SIG-M5 (cell line): ENCODE results near the gene CACYBP.

Experiments used
- DNase-seq: peaks from one replicate; lab custom pipeline; 2025; lab: John Stamatoyannopoulos, UW

CACYBP gene, protein sequence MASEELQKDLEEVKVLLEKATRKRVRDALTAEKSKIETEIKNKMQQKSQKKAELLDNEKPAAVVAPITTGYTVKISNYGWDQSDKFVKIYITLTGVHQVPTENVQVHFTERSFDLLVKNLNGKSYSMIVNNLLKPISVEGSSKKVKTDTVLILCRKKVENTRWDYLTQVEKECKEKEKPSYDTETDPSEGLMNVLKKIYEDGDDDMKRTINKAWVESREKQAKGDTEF

GRCh38 chr1:174999936-175000696, at the start of gene CACYBP:
TSS of gene CACYBP (plus strand) at chr1:174999947. CDS start at chr1:175000181, 234 bp downstream.
- DNase-seq, result no peak

GRCh38 chr1:174953285-174954072, 46.3 kb upstream of the CACYBP start:
- DNase-seq, result no peak

- DNase-seq, result no peak
Measured at GRCh38 chr1:174954073-174954460, 45.7 kb upstream of the CACYBP start.

DNA sequence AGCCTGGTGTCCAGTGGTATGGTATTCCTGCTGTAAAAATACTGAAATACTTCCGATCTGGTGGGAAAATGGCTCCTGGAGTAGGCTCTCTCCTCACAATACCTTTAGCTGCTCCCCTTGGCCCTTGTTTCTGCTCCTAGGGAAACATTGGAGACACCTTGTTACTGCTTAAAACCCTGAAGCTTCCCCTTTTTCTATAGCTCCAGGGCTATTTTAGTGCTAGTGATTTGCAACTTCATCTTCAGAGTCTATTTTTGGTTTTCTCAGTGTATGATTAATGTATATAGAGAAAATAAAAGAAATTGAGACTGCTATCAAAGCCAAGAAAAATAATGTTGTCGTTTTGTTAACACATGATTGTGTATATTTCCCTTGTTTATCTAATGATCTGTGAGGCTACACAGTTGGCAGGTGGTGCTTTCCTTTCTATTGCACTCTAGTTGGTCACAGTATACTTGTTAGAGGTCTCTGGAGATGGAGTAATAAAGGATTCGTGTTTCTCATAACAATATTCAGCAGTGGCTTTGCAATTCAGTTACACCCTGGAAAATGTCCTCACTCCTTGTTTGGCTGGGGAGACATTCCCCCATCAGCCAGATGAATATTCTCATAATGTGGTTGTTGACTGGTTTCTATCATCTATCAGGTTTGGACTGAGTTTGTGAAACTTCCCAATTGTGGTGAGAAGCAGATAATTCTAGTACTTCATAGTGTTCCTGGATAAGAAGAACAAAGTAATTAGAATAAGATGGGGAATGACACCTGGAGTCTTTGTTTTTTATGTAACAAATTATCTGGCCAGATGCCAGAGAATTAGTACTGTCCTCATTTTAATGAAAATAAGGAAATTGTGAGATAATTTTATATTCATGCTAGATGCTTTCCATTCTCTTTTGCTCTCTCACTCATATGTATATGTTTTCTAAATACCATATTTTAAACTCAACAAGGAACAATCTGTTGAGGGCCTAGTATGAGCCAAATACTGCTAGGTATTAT, 44.8 kb upstream of the CACYBP start:
- no peak for DNase-seq

DNA sequence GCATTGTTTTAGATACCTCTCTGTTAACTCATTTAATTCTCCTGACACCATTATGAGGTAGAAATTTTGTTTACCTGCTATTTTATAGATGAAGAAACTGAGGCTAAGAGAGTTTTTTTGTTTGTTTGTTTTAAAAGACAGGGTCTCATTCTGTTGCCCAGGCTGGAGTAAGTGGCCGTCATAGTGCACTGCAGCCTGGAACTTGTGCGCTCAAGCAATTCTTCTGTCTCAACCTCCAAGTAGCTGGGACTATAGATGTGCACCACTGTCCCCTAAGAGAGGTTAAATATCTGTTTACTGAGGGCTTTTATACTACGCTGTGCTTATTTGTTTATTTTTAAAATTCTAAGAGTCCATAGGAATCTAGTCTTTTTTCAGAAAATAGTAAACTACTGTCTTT, 43.7 kb upstream of the CACYBP start:
- DNase-seq, result no peak

- no peak for DNase-seq
Measured at GRCh38 chr1:174956976-174957375, 42.8 kb upstream of the CACYBP start.

- DNase-seq, result no peak
Measured at GRCh38 chr1:174957829-174958228, 41.9 kb upstream of the CACYBP start.

DNA sequence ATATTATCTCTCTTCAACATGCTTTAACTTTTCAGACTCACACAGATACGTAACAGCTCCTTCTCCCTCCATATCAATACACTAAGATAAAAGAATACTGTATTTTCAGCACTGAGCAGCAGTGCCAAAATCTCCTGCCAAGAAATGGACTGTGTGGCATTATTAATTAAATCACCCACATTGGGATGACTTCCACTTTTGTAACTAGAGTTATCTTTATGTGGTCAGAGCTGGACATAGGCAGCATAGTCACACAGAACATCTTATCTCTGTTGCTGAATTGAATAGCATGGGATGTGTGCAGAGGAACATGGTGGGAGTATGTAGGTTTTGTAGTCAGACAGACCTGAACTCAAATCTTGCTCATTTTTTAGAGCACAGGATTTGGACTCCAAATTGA, 41.4 kb upstream of the CACYBP start:
- no peak for DNase-seq

GRCh38 chr1:174960362-174960761, 39.4 kb upstream of the CACYBP start:
- DNase-seq, result no peak

GRCh38 chr1:174963529-174964125, 36.1 kb upstream of the CACYBP start:
- no peak for DNase-seq

- DNase-seq, result peak; percentile 91
Measured at GRCh38 chr1:174964261-174964971, 35.3 kb upstream of the CACYBP start.

DNA sequence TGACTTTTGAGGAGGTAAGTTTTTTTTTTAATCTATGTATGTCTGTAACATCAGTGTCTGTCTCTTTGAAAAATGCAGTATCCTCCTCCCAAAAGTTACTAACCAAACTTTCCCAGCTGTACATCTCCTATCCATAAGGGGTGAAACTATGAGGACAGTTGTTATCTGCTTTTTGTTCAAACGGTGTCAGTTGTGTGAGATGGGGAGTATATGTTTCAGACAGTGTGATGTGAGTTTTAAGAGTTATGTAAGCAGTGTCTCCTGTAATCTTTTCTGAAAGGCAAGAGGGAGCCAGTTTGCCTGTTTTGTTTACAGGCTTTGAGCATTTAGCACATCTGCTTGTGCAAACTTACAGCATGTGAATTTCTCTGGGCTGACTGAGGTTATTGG, 34.8 kb upstream of the CACYBP start:
- DNase-seq, result no peak

DNA sequence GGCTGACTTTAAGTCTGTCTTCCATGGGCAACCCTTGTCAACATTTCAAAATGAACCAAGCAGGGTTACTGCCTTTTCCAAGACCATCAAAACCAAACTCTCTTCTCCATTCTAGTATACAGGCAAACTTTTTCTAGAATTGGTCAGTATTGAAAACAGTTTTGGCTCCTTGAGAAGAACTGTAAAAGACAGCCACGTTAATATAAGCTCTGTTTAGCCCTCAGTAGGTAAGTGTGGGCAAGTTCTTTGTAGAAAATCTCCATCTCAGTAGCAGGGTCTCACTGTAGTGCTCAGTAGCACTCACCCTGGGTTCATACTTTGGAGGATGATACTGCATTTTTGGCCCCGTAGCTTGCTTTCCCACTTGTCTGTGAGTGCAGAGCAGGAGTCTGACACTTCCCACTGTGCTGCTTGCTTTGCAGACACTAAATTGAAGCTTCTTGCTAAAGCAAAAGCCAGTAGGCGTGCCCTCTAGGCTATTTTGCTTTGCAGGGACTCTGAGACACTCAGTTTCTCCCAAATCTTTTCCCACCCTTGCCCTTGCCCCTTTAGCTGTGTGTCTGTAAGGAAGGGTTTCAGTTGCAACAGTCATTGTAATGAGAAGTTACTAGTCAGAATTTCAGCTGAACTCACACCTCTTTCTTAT, 34.3 kb upstream of the CACYBP start:
- DNase-seq, result no peak

DNA sequence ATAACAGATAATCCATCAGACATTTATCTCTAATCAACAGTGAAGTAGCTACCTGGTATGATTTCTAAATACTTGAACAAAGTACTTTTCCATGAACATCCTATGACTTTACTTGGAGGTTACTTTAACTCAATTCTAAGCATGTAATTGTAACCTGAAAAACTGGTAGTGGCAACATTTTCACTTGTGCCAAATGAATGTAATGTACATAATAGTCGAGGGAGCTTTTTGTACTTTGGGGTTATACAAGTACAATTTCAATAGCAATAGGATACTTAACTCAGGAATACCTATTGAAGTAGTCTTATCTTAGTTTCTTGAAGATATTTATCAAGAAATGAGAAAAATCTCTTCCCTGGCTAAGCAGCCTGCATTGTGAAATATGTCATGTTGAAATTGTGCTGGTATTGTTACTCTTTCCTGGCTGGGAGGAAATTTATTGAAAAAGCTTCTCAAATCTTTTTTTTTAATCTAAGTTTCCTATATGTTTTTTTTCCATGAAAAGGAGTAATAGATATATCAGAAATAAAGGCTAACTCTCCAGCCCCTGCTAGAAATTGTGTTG, 33.7 kb upstream of the CACYBP start:
- no peak for DNase-seq

DNA sequence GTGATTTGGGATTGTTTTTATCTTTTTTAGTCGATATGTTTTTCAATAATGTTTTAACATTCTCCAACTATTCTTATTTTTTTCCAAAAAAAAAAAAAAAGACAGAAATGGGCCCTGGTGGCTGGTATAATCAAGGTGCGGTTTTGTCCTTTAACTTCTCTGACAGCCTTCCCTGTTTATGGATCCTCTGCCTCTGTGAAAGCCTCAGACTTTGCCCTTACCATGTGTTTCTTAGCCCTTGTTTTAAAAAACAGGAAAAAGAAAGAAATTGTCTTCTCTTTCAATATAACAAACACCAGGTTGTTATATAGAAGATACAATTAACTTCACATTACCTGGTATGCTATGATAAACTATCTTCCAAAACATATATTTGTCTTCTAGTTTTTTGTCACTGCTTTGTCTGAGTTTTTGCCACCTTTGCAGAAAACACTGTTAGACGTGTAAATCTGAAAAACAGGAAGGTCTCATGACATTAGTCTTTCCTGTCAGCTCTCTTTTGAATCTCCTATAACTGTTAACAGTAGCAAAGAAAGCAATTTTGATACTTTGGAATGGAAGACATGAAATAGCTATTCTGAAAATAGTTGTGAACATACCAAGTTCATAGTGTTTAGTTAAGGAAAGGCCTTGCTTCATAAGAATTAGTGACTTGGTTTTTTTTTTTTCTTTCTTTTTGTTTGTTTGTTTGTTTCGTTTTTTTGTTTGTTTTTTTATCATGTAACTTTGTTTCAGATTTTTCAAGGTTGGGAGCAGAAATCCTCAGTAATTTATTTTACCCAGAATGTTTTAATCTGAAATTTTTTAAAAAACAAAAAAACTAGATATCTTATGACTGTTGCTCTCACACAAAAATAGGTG, 31.7 kb upstream of the CACYBP start:
- DNase-seq, result no peak

- DNase-seq, result no peak
Measured at GRCh38 chr1:174968750-174969244, 30.9 kb upstream of the CACYBP start.

DNA sequence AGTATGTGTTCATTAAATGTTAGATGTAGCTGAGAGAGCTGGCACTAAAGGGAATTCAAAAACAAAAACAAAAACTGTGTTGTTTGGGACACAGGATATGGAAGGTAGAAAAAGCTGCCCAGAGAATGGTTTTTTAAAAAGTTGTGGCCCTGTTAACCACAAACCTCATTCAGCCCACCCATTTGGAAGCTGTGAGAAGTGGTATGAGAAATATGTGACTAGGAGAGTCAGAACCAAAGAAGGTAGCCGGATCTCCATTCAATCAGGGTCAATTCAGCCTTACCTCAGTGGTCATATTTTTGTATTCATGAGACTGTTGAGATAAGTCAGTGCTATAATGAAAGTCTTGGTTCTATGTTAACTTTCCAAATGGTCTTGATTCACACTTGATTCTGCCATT, 29.8 kb upstream of the CACYBP start:
- no peak for DNase-seq

- DNase-seq, result no peak
Measured at GRCh38 chr1:174971466-174971865, 28.3 kb upstream of the CACYBP start.

- DNase-seq, result no peak
Measured at GRCh38 chr1:174971902-174972301, 27.8 kb upstream of the CACYBP start.
